ENCODE results near the gene FIGNL1.

Gene FIGNL1

GRCh38 chr7:50448823-50449222 lies 1.3 kb downstream of the FIGNL1 start:
- DNase-seq (ENCODE audit: low read depth, low spot score): no peak
- H3K4me3 ChIP-seq (ENCODE audit: low read length): peak overlapping the region; percentile 83; the same call in 1 of the 2 replicates

GRCh38 chr7:50446542-50446960 lies 3.6 kb downstream of the FIGNL1 start:
- no peak for DNase-seq (ENCODE audit: low read depth, low spot score)
- no peak overlapping the region for H3K4me3 ChIP-seq (ENCODE audit: low read length)

- H3K4me3 ChIP-seq (ENCODE audit: low read length): no peak overlapping the region
- DNase-seq (ENCODE audit: low read depth, low spot score): no peak
These were observed 13.9 kb downstream of the FIGNL1 start for GRCh38 chr7:50436133-50436806.

- H3K4me3 ChIP-seq (ENCODE audit: low read length): no peak overlapping the region
- DNase-seq (ENCODE audit: low read depth, low spot score): no peak
These were observed 18.3 kb downstream of the FIGNL1 start for GRCh38 chr7:50431722-50432305.

GRCh38 chr7:50431316-50431715 lies 18.8 kb downstream of the FIGNL1 start:
- no peak for DNase-seq (ENCODE audit: low read depth, low spot score)
- no peak overlapping the region for H3K4me3 ChIP-seq (ENCODE audit: low read length)

GRCh38 chr7:50428911-50429310 lies 21.2 kb downstream of the FIGNL1 start:
- H3K4me3 ChIP-seq (ENCODE audit: low read length): no peak overlapping the region
- no peak for DNase-seq (ENCODE audit: low read depth, low spot score)

- H3K4me3 ChIP-seq (ENCODE audit: low read length): no peak overlapping the region
- DNase-seq (ENCODE audit: low read depth, low spot score): no peak
These were observed 22.6 kb downstream of the FIGNL1 start for GRCh38 chr7:50427518-50427917.

- no peak for DNase-seq (ENCODE audit: low read depth, low spot score)
- H3K4me3 ChIP-seq (ENCODE audit: low read length): no peak overlapping the region
These were observed 23.7 kb downstream of the FIGNL1 start for GRCh38 chr7:50426280-50427045.

GRCh38 chr7:50425318-50425717 lies 24.8 kb downstream of the FIGNL1 start:
- DNase-seq (ENCODE audit: low read depth, low spot score): no peak
- no peak overlapping the region for H3K4me3 ChIP-seq (ENCODE audit: low read length)

- no peak for DNase-seq (ENCODE audit: low read depth, low spot score)
- no peak overlapping the region for H3K4me3 ChIP-seq (ENCODE audit: low read length)
These were observed 26.3 kb downstream of the FIGNL1 start for GRCh38 chr7:50423860-50424259.

GRCh38 chr7:50422858-50423257 lies 27.3 kb downstream of the FIGNL1 start:
- H3K4me3 ChIP-seq (ENCODE audit: low read length): no peak overlapping the region
- DNase-seq (ENCODE audit: low read depth, low spot score): no peak

- no peak for DNase-seq (ENCODE audit: low read depth, low spot score)
These were observed 29.1 kb downstream of the FIGNL1 start for GRCh38 chr7:50421043-50421442.

GRCh38 chr7:50418526-50419290 lies 31.4 kb downstream of the FIGNL1 start:
- no peak overlapping the region for H3K4me3 ChIP-seq (ENCODE audit: low read length)
- no peak for DNase-seq (ENCODE audit: low read depth, low spot score)

More at GRCh38 chr7:50421043-50421442, 29.1 kb downstream of the FIGNL1 start:
- H3K4me3 ChIP-seq (ENCODE audit: low read length): no peak overlapping the region

- H3K4me3 ChIP-seq (ENCODE audit: low read length): no peak overlapping the region
- peak; percentile 78 for DNase-seq (ENCODE audit: low read depth, low spot score)
These were observed 32.0 kb downstream of the FIGNL1 start for GRCh38 chr7:50418086-50418515.

- H3K4me3 ChIP-seq (ENCODE audit: low read length): no peak overlapping the region
- DNase-seq (ENCODE audit: low read depth, low spot score): no peak
These were observed 33.5 kb downstream of the FIGNL1 start for GRCh38 chr7:50416527-50417182.

GRCh38 chr7:50415844-50416364 lies 34.2 kb downstream of the FIGNL1 start:
- no peak overlapping the region for H3K4me3 ChIP-seq (ENCODE audit: low read length)
- peak; percentile 23 for DNase-seq (ENCODE audit: low read depth, low spot score)

GRCh38 chr7:50413561-50413960 lies 36.6 kb downstream of the FIGNL1 start:
- H3K4me3 ChIP-seq (ENCODE audit: low read length): no peak overlapping the region
- DNase-seq (ENCODE audit: low read depth, low spot score): no peak

GRCh38 chr7:50412973-50413372 lies 37.2 kb downstream of the FIGNL1 start:
- no peak for DNase-seq (ENCODE audit: low read depth, low spot score)
- no peak overlapping the region for H3K4me3 ChIP-seq (ENCODE audit: low read length)

GRCh38 chr7:50411332-50411731 lies 38.8 kb downstream of the FIGNL1 start:
- no peak overlapping the region for H3K4me3 ChIP-seq (ENCODE audit: low read length)
- no peak for DNase-seq (ENCODE audit: low read depth, low spot score)

Measured in Jurkat, Clone E6-1 (cell line).